ENCODE data around the gene SRRM3.

DNA sequence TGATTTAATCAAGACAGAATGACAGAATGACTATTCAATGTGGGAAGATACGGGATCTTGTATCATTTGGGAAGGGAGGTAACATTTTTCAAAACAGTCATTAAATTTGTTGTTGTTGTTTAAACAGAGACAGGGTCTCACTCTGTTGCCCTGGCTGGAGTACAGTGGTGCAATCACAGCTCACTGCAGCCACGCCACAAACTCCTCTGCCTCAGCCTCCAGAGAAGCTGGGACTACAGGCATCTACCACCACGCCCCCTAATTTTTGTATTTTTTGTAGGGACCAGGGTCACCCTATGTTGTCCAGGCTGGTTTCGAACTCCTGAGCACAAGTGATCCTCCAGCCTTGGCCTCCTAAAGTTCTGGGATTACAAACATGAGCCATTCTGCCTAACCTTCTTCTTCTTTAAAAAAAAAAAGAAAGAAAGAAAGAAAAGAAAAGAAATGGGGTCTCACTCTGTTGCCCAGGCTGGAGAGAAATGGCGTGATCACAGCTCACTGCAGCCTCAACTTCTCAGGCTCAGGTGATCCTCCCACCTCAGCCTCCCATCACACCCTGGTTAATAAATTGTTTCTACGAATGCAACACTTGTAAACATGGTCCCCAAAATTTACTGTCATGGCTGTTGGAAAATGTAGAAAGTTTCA is 132.7 kb downstream of the SRRM3 start:
- TF ChIP-seq POLR2AphosphoS5 (IDR thresholded peaks at IDR 0.05; ENCODE audit: low read depth, low read length) (no peak), TAF1 (IDR thresholded peaks at IDR 0.05; ENCODE audit: borderline replicate concordance, insufficient read depth, low read length) (no peak), SIN3A (IDR thresholded peaks at IDR 0.05; ENCODE audit: borderline replicate concordance, insufficient read depth, low read length) (no peak)
- TF ChIP-seq, protein P1, sequence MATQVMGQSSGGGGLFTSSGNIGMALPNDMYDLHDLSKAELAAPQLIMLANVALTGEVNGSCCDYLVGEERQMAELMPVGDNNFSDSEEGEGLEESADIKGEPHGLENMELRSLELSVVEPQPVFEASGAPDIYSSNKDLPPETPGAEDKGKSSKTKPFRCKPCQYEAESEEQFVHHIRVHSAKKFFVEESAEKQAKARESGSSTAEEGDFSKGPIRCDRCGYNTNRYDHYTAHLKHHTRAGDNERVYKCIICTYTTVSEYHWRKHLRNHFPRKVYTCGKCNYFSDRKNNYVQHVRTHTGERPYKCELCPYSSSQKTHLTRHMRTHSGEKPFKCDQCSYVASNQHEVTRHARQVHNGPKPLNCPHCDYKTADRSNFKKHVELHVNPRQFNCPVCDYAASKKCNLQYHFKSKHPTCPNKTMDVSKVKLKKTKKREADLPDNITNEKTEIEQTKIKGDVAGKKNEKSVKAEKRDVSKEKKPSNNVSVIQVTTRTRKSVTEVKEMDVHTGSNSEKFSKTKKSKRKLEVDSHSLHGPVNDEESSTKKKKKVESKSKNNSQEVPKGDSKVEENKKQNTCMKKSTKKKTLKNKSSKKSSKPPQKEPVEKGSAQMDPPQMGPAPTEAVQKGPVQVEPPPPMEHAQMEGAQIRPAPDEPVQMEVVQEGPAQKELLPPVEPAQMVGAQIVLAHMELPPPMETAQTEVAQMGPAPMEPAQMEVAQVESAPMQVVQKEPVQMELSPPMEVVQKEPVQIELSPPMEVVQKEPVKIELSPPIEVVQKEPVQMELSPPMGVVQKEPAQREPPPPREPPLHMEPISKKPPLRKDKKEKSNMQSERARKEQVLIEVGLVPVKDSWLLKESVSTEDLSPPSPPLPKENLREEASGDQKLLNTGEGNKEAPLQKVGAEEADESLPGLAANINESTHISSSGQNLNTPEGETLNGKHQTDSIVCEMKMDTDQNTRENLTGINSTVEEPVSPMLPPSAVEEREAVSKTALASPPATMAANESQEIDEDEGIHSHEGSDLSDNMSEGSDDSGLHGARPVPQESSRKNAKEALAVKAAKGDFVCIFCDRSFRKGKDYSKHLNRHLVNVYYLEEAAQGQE (IDR thresholded peaks at IDR 0.05; ENCODE audit: insufficient read depth in 1 of 2, low read depth in 2 of 2, low read length in 2 of 2), result no peak
